HG03025 (cell line): ENCODE measurements around the gene MAGI1.

Source experiments
- ATAC-seq: cut with Tn5 transposase; IDR thresholded peaks from one replicate; pipeline ENCODE4 v1.9.1; 2021; ENCODE audit warnings: mild to moderate bottlenecking, moderate library complexity; ENCODE audit not compliant: unreplicated experiment, low FRiP score

The MAGI1 gene

GRCh38 chr3:66017084-66017483 lies 21.6 kb downstream of the MAGI1 start:
- no peak for ATAC-seq

- ATAC-seq, result no peak
These were observed 22.9 kb downstream of the MAGI1 start for GRCh38 chr3:66015841-66016240.

DNA sequence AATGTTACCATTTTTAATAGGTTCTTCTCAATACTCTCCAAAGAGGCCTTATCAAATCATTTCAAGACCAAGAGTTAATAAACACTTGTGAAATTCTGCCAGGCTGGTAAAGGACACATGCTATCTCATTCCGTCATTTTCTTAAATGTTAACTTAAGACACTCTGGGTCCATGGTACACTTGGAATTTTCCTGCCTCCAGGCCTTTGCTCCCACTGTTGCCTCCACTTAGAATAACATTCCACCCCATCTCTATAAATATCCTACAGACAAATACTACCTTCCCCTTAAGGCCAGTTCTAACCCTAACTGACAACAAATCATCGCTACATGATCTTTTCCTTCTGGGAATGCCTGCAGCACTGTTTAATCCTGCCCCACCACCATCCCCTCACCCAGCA lies 24.1 kb downstream of the MAGI1 start:
- ATAC-seq, result no peak

DNA sequence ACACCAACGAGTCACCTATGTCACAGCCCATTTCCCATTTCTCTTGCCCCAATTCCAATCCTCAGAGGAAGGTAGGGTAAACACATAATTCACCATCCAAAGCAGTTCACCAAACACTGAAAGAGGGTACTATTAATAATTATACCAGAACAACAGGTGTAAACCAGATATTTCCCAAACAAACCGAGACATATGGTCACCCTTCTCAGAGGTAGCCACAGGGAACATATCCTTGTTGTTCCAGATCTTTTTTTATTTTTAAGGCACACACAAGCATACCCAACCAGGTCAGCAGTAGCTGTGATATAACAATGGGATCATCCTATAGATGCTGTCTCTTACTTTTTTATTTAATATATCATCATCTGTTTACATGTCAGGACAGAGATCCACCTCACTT lies 24.7 kb downstream of the MAGI1 start:
- no peak for ATAC-seq

- no peak for ATAC-seq
These were observed 26.0 kb downstream of the MAGI1 start for GRCh38 chr3:66012711-66013110.

GRCh38 chr3:66010739-66011655 lies 27.7 kb downstream of the MAGI1 start:
- ATAC-seq, result no peak

- ATAC-seq, result no peak
These were observed 28.4 kb downstream of the MAGI1 start for GRCh38 chr3:66010348-66010738.

GRCh38 chr3:66004244-66004643 lies 34.5 kb downstream of the MAGI1 start:
- ATAC-seq, result no peak

DNA sequence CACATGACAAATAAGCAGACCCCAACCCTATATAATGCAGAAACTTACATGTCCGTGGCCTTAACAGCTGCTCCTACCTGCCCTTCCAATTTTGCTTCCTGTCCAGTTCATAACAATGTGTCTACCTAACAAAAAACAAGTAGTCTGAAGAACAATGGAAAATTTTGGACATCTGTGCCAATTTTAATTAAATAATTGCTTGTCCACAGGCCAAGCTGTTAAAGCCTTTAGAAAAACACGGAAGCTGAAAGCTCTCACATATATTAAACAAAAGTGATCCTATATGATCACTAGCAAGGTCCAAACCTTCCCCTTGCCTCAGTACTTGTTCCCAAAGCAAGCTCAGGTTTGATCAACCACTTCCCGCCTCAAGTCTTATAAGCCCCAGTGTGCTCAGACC lies 37.1 kb downstream of the MAGI1 start:
- no peak for ATAC-seq

- no peak for ATAC-seq
These were observed 38.2 kb downstream of the MAGI1 start for GRCh38 chr3:66000506-66000905.

DNA sequence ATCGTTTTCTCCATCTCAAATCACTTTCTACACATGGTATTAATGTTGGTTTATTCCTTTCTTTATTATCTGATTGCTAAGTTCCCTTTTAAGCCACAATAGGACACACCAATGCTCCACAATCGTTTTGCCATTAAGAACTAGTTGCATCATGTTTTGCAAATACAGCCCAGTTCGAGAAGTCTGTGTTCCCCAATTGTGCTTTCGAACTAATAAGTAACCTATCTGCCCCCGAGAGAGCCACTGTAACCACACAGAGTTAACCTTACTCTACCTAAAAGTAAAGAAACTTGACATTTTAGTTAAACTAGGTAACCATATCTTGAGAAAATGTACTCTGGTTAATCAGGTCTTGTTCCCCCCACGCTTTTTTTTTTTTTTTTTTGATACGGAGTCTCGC lies 39.1 kb downstream of the MAGI1 start:
- no peak for ATAC-seq

DNA sequence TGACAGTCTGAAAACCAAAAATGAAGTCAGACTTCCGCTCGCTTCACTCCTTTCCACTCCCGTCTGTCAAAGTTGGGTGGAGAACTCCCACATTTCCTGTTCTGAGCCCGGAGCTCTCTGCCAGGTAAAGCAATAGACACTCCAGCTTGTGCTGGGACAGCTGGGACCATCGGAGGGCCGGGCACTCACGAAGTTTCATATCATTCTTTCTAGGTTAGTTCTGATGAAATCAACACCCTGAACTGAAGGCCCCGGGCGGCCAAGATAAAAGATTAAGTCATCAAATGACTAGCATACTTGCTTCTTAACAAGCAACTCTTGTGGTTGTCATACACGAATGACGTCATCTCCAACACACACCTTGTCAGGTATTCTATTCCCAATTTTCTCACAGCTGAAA lies 42.1 kb downstream of the MAGI1 start:
- ATAC-seq, result no peak

DNA sequence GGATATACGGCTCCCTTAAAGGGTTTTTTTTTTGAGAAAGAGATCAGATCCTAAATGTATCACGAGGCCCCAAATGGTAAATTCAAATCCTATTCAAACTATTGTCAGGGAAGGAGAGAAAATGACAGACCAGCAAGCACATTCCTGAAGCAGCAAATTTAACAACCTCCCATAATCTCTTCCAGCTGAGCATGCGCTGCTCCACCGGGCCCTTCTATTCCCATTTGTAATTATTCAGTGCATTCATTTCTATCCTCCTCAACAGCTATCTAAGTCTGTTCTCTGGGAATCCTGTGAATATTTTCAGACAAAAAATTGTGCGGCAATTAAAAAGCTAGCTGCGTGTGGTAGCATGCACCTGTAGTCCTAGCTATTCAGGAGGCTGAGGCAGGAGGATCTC lies 43.2 kb downstream of the MAGI1 start:
- no peak for ATAC-seq

DNA sequence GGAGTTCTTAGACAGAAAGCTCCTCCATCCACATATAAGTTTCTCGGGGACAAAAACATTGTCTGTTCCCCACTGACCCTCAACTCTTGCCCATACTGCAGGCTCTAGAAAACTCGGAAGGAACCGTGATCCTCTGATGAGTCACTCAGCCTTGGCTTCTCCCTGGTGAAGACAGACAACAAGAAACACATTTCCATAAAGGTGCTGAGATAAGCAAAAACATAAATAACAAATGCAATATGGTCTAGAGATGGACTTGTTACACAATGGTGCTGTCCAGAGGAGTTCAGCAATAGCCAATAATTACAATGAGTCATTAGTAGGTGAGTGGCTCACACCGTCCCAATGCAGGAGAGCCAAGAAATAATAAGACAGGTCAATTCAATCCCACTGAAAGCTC lies 43.7 kb downstream of the MAGI1 start:
- no peak for ATAC-seq

DNA sequence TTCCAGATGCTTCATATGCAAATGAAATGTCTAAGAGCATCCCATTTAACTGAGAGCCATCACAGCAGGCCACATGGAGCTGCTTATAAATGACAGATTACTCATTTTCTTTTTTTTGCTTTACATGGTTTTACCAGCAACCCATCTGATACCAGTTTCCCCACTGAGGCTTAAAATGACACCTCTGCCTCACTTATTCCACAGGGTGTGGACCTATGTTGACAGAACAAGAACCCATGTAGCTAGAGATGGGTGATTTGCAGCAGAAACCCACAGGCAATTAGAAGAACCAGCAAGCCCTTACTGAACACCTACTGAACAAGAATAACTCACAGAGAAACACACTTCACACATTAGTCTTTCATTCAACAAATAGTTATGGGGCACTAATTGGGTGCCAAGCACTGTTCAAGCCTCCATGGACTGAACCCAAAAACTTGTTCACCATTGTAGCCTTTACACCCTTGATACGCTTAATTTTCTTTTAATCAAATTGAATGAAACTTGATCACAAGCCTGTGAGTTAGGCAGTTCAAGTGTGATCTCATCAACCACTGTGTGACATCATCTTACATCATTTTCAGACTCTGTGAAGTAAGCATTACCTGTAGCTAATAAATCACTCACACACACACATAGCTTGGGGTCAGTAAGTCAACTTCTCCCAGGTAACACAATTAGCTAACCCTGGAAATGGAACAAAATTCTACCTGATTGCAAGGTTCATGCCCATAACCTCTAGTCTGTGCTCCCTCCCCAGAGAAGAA lies 45.4 kb downstream of the MAGI1 start:
- ATAC-seq, result no peak

DNA sequence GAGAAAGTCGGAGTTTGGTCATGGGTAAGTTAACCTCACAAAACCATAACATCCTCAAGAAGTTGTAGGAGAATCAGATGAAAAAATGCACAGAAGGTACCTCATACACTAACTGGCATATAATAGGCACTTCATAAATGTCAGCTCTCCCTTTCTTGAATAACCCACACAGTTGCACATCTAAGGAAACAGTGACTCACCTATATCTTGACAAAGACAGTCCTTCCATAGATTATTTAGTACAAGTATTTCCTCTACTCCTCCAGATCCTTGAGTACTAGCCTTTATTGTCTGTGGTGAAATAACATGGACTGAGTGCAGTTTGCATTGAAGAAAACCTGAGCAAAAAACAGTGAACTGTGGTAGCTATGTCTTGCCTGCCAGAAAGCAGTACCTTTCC lies 46.6 kb downstream of the MAGI1 start:
- no peak for ATAC-seq

- no peak for ATAC-seq
These were observed 50.1 kb downstream of the MAGI1 start for GRCh38 chr3:65988411-65989180.

- no peak for ATAC-seq
These were observed 52.4 kb downstream of the MAGI1 start for GRCh38 chr3:65986285-65986684.

- ATAC-seq, result no peak
These were observed 53.7 kb downstream of the MAGI1 start for GRCh38 chr3:65984975-65985374.

DNA sequence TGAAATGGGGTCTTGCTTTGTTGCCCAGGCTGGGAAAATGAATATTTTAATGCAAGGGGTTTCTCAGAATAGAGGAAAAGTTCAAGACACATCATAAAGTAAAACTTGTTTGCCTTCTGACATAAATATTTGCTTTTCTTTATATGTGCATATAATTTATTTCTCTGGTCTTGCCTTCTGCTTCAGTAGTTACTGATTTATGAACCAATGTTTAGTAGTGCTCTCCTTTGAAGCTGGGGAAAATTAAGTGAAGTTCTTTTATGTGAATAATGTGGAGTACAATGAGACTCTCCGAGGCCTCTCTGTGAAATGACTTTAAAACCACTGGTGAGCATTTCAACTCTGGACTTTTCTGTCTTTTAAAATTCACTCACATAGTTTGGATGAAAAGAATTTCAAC lies 55.6 kb downstream of the MAGI1 start:
- no peak for ATAC-seq

GRCh38 chr3:65979731-65980130 lies 59.0 kb downstream of the MAGI1 start:
- no peak for ATAC-seq
